Activated naive CD4-positive, alpha-beta T cell treated with anti-CD3 and anti-CD28 coated beads, Interleukin-2, amount 50 U/mL, for 72 hours (primary cell): ENCODE results near the gene CDH11. TPM values are rescaled to one million over a fixed set of nuclear protein-coding genes. Genes with fewer than 3 reads are reported as not detected.

Experiments
- ATAC-seq, 2 donors: fragments of 150-1000 bp; cut with Tn5 transposase; 2 replicates each; pipeline ENCODE4 v1.10.0; 2021; ENCODE audit warnings: mild to moderate bottlenecking in 2 of 2, moderate library complexity in 2 of 2
- DNase-seq, 2 donors: peaks; one replicate each; pipeline ENCODE4 v3.0.0; 2021 to 2022; ENCODE audit warnings: low spot score in 2 of 2
- H3K27ac Mint-ChIP-seq, 2 donors: one replicate each; pipeline ENCODE4 v1.8.0; 2022; ENCODE audit warnings: mild to moderate bottlenecking in 2 of 2, mixed read lengths in 2 of 2
- H3K36me3 Mint-ChIP-seq, 2 donors: one replicate each; pipeline ENCODE4 v1.8.0; 2022; ENCODE audit warnings: mixed read lengths in 2 of 2
- H3K9me3 Mint-ChIP-seq, 2 donors: one replicate each; pipeline ENCODE4 v1.8.0; 2022; ENCODE audit warnings: mixed read lengths in 2 of 2
- total RNA-seq, 2 donors: library from RNA; stranded (reverse); gene quantifications; one replicate each; pipeline ENCODE4 v1.2.3, GENCODE V29; 2022

CDH11 gene
- total RNA-seq, 2 donors from 2014 or later = not detected

- peaks cover 13 to 29% of the 10 kb centered on the region in 2 donors for H3K9me3 Mint-ChIP-seq
These were observed 138.6 kb downstream of the CDH11 start for GRCh38 chr16:64983231-64983630.

GRCh38 chr16:64982581-64982980 is 139.3 kb downstream of the CDH11 start:
- ATAC-seq (no peak), DNase-seq (no peak)
- H3K9me3 Mint-ChIP-seq = peaks cover 10 to 29% of the 10 kb centered on the region in 2 donors
- H3K36me3 Mint-ChIP-seq = peaks cover 0 to 10% of the 10 kb centered on the region in 2 donors
- no peak overlapping the region for H3K27ac Mint-ChIP-seq

More at GRCh38 chr16:64983231-64983630, 138.6 kb downstream of the CDH11 start:
- no peak for DNase-seq
- ATAC-seq = no peak
- Mint-ChIP-seq H3K27ac (no peak overlapping the region), H3K36me3 (peaks cover 0 to 10% of the 10 kb centered on the region in 2 donors)

- H3K27ac Mint-ChIP-seq = no peak overlapping the region
- peaks cover 10 to 22% of the 10 kb centered on the region in 2 donors for H3K9me3 Mint-ChIP-seq
- no peak for ATAC-seq
- peaks cover 0 to 10% of the 10 kb centered on the region in 2 donors for H3K36me3 Mint-ChIP-seq
- no peak for DNase-seq
These were observed 140.1 kb downstream of the CDH11 start for GRCh38 chr16:64981568-64982281.

- peaks cover 22 to 25% of the 10 kb centered on the region in 2 donors for H3K9me3 Mint-ChIP-seq
These were observed 144.5 kb downstream of the CDH11 start for GRCh38 chr16:64977206-64977920.

GRCh38 chr16:64975821-64976220 is 146.0 kb downstream of the CDH11 start:
- Mint-ChIP-seq H3K27ac (no peak overlapping the region), H3K36me3 (peaks cover 0 to 15% of the 10 kb centered on the region in 2 donors), H3K9me3 (peaks cover 15 to 20% of the 10 kb centered on the region in 2 donors)
- ATAC-seq (no peak), DNase-seq (no peak)

More at GRCh38 chr16:64977206-64977920, 144.5 kb downstream of the CDH11 start:
- Mint-ChIP-seq H3K27ac (no peak overlapping the region), H3K36me3 (peaks cover 0 to 15% of the 10 kb centered on the region in 2 donors)
- DNase-seq (no peak), ATAC-seq (no peak)

GRCh38 chr16:64974381-64974780 is 147.5 kb downstream of the CDH11 start:
- Mint-ChIP-seq H3K36me3 (peaks cover 0 to 5% of the 10 kb centered on the region in 2 donors), H3K9me3 (peaks cover 5 to 15% of the 10 kb centered on the region in 2 donors), H3K27ac (no peak overlapping the region)
- ATAC-seq = no peak
- no peak for DNase-seq

- ATAC-seq (no peak), DNase-seq (no peak)
- H3K9me3 Mint-ChIP-seq = peaks cover 9 to 15% of the 10 kb centered on the region in 2 donors
- no peak overlapping the region for H3K27ac Mint-ChIP-seq
- peaks cover 0 to 5% of the 10 kb centered on the region in 2 donors for H3K36me3 Mint-ChIP-seq
These were observed 148.7 kb downstream of the CDH11 start for GRCh38 chr16:64973171-64973570.

- ATAC-seq (no peak), DNase-seq (no peak)
- H3K36me3 Mint-ChIP-seq = peaks cover 0 to 4% of the 10 kb centered on the region in 2 donors
- H3K27ac Mint-ChIP-seq = no peak overlapping the region
- peaks cover 9 to 13% of the 10 kb centered on the region in 2 donors for H3K9me3 Mint-ChIP-seq
These were observed 150.7 kb downstream of the CDH11 start for GRCh38 chr16:64971171-64971570.

GRCh38 chr16:64969221-64969620 is 152.6 kb downstream of the CDH11 start:
- no peak for ATAC-seq
- peaks cover 3 to 10% of the 10 kb centered on the region in 2 donors for H3K9me3 Mint-ChIP-seq

GRCh38 chr16:64968539-64968938 is 153.3 kb downstream of the CDH11 start:
- Mint-ChIP-seq H3K27ac (no peak overlapping the region), H3K9me3 (peaks cover 0 to 13% of the 10 kb centered on the region in 2 donors), H3K36me3 (no peaks in the 10 kb centered on the region)
- no peak for DNase-seq
- no peak for ATAC-seq

More at GRCh38 chr16:64969221-64969620, 152.6 kb downstream of the CDH11 start:
- no peak for DNase-seq
- H3K36me3 Mint-ChIP-seq = no peaks in the 10 kb centered on the region
- no peak overlapping the region for H3K27ac Mint-ChIP-seq

GRCh38 chr16:64964126-64964540 is 157.7 kb downstream of the CDH11 start:
- ATAC-seq = no peak
- no peaks in the 10 kb centered on the region for H3K36me3 Mint-ChIP-seq
- peaks cover 16 to 31% of the 10 kb centered on the region in 2 donors for H3K9me3 Mint-ChIP-seq
- H3K27ac Mint-ChIP-seq = no peak overlapping the region
- DNase-seq = no peak

- DNase-seq (no peak), ATAC-seq (no peak)
- Mint-ChIP-seq H3K27ac (no peak overlapping the region), H3K36me3 (no peaks in the 10 kb centered on the region), H3K9me3 (peaks cover 20 to 28% of the 10 kb centered on the region in 2 donors)
These were observed 159.1 kb downstream of the CDH11 start for GRCh38 chr16:64962786-64963185.

GRCh38 chr16:64957246-64957645 is 164.6 kb downstream of the CDH11 start:
- no peak for ATAC-seq
- Mint-ChIP-seq H3K27ac (no peak overlapping the region), H3K36me3 (no peaks in the 10 kb centered on the region), H3K9me3 (peaks cover 11% of the 10 kb centered on the region in 2 donors)
- DNase-seq = no peak

- H3K36me3 Mint-ChIP-seq = peaks cover 5% of the 10 kb centered on the region in 2 donors
- peaks cover 10 to 20% of the 10 kb centered on the region in 2 donors for H3K9me3 Mint-ChIP-seq
- H3K27ac Mint-ChIP-seq = no peak overlapping the region
- ATAC-seq = no peak
- no peak for DNase-seq
These were observed 169.7 kb downstream of the CDH11 start for GRCh38 chr16:64952177-64952576.

GRCh38 chr16:64951193-64951592 is 170.7 kb downstream of the CDH11 start:
- no peak overlapping the region for H3K27ac Mint-ChIP-seq
- H3K36me3 Mint-ChIP-seq = peaks cover 5% of the 10 kb centered on the region in 2 donors
- H3K9me3 Mint-ChIP-seq = peaks cover 10 to 20% of the 10 kb centered on the region in 2 donors
- ATAC-seq (no peak), DNase-seq (no peak)

- peaks cover 10 to 20% of the 10 kb centered on the region in 2 donors for H3K9me3 Mint-ChIP-seq
- no peak for DNase-seq
- ATAC-seq = no peak
- no peak overlapping the region for H3K27ac Mint-ChIP-seq
- peaks cover 5% of the 10 kb centered on the region in 2 donors for H3K36me3 Mint-ChIP-seq
These were observed 171.1 kb downstream of the CDH11 start for GRCh38 chr16:64950731-64951130.

GRCh38 chr16:64950262-64950661 is 171.6 kb downstream of the CDH11 start:
- H3K36me3 Mint-ChIP-seq = peaks cover 5% of the 10 kb centered on the region in 2 donors
- no peak overlapping the region for H3K27ac Mint-ChIP-seq
- H3K9me3 Mint-ChIP-seq = peaks cover 10 to 20% of the 10 kb centered on the region in 2 donors
- no peak for DNase-seq
- no peak for ATAC-seq
